HG02884 (cell line): ENCODE data around the gene ELN.
"Not testable (repeated sequence)": the region's sequence is repeated elsewhere in the genome, so short reads cannot be mapped to it uniquely, and the experiment has no call there.

Experiments used
- ATAC-seq: cut with Tn5 transposase; IDR thresholded peaks from one replicate; pipeline ENCODE4 v1.9.1; 2021; ENCODE audit warnings: mild to moderate bottlenecking, moderate library complexity; ENCODE audit not compliant: unreplicated experiment

Gene ELN

DNA sequence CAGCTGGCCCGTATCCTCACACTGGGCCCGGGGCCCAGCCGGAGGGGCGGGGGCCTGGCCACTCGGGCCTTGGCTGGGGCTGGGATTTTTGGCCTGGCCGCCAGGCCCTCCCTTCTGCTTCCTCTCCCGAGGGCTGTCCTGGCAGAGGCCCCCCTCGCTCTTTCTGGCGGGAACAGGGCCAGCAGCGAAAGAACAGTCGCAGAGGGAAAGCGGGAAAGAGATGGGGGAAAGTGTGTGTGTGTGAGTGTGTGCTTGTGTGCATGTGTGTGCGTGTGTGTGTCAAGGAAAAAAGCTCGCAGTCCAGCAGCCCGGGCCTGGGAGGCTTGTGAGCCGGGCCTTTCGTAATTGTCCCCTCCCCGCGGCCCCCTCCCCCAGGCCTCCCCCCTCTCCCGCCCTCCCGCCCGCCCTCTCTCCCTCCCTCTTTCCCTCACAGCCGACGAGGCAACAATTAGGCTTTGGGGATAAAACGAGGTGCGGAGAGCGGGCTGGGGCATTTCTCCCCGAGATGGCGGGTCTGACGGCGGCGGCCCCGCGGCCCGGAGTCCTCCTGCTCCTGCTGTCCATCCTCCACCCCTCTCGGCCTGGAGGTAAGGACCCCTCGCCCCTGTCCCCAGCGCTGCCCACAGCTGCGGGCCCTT is at the start of gene ELN:
TSS of gene ELN (plus strand) at position 491 of the 638 bp plus-strand sequence. CDS start at position 506, 15 bp downstream.
- no peak for ATAC-seq

DNA sequence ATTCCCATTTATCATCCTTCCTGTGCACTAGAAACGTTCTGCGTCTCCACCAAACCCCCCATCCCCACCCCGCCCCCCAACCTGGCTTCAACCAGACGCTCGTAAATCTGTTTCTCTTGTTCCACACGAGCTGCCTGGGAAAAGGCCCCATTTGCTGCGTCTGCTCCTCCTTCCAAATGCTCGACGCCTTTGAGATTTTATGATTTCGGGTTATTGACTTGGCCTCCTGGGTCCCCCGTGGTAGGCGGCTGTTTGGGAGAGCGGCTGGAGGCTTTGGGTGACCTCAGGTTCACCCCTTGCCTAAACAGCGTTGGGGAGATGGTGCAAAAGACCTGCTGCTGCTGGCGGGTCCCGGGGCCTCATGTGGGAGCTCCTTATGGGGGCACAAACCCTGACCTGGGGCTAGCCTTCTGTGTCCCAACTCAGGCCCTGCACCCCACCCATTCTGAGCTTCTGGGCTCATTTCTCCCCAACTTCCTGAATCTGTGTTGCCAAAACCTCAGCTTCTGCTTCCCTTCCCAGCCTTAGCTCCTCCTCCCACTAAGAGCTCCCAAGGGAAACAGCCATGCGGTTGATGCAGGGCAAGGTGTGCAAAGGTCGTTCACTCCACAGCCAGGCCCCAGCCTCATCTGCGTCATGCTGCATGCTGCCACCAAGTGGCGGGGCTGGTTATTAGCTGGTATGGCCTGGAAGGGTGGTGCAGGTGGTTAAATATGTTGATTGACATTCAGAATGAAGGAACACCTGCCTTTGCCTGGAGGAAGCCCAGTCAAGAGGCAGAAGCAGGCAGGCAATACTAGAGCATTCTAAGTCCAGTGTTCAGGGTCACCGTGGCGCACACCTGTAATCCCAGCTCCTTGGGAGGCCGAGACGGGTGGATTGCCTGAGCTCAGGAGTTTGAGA is 49.1 kb upstream of the ELN start:
- no peak for ATAC-seq

DNA sequence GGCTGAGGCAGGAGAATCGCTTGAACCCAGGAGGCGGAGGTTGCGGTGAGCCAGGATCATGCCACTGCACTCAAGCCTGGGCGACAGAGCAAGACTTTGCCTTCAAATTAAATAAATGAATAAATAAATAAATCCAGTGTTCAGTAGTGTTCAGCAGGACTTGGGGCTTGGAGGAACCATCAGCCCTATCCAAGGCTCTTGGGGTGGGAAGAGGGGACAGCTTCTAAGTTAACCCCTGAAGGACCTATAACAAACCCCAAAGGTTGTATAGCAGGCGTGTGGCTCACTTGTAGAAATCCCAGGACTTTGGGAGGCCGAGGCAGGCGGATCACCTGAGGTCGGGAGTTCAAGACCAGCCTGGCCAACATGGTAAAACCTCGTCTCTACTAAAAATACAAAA is 48.3 kb upstream of the ELN start:
- not testable (repeated sequence) for ATAC-seq

DNA sequence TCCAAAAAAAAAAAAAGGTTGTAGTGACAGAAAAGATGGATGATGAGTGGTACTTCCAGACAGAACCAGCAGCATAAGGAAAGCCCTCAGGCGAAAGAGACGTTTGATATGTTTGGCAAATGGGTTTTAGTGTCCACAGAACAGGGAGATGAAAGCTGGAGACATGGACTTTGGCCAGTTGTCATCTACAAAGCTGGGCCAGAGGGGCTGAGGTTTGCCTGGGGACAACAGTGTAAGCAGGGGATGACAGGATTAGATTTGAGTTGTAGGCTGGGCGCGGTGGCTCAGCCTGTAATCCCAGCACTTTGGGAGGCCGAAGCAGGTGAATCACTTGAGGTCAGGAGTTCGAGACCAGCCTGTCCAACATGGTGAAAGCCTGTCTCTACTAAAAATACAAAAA is 47.8 kb upstream of the ELN start:
- ATAC-seq: no peak

DNA sequence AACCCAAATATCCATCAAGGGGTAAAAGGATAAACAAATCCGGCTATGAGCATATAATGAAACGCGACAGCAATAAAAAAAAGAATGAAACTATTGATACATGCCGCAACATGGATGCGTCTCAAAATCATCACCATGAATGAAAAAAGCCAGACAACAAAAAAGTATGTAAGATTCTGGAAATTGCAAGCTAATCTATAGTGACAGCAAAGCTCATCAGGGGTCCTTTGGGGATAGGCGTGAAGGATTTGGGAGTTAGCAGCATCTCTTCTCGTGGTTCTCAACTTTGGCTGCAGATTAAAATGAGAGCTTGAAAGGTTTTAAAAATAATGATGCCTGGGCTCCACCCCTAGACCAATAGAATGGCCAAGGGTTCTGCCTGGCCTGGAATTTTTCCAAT is 46.0 kb upstream of the ELN start:
- no peak for ATAC-seq

DNA sequence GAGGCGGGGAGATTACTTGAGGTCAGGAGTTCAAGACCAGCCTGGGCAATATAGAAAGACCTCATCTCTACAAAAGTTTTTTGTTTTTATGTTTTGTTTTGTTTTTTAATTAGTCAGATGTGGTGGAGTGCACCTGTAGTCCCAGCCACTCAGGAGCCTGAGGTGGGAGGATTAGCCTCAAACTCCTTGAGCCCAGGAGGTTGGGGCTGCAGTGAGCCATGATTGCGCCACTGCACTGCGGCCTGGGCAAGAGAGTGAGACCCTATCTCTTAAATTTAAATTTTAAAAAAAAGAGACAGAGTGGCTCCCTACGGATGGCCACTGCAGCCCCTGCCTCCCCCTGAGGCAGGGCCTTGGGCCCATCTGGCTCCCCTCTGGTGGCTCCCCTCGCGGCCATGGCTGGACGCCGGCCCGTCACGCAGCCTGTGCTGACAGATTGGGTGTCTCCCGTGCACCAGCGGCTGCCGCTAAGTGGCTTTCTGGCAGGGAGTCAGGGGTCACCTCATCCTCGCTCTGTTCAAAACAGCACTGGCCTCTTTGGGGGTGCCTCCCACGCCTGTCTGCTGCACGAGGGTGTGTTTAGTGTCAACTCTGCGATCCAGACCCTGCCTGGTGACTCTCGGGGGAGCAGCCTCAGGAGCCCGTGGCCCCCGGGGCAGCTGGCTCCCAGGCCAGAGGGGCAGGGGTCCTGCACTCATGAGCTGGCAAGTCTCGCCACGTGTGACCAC is 44.4 kb upstream of the ELN start:
- ATAC-seq: no peak

DNA sequence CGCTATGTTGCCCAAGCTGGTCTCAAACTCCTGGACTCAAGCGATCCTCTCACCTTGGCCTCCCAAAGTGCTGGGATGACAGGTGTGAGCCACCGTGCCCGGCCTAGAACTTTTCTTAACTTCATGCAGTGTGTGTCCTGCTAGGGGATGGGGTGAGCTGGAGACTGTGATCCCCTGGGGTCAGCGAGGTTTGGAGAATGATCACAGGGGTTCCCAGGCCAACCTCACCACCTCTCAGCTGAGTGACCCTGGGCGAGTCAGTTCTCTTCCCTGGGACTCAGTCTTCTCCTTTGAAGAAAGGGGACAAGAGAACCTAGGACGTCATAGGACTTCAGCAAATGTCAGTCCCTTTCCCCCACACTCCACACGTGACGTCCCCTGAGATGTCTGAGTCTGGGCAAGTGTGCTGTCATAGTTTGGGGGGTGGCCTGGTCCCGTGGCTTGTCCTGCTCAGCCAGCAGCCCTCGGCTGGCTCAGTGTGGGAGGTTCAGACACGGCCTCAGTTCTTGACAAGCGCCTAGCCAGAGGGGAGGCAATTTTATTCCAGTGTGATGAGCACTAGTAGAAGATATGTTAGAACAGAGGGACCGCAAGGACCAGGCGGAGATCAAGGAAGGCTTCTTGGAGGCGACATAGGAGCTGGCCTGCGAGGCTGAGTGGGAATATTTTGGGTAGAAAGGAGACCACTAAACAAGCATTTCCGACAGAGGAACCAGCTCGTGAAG is 43.3 kb upstream of the ELN start:
- no peak for ATAC-seq

DNA sequence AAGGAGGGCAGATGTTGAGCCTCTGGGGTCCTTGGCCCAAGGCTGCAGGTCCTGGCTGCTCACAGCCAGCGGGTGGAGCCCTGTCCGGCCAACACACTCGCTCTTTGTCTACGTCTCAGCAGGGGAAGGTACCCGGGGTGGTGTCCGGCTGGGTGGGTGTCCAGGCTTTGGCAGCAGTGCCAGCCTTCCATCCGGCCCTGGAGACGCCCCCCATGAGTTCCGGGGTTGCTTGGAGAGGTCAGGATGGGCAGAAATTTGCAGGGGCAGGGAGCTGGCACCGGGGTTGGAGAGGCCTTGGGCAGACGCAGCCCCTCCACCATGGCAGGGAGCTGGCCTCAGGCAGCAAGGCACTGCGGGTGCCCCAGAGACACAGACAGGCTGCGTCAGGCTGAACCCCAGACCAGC is 42.2 kb upstream of the ELN start:
- ATAC-seq: no peak

DNA sequence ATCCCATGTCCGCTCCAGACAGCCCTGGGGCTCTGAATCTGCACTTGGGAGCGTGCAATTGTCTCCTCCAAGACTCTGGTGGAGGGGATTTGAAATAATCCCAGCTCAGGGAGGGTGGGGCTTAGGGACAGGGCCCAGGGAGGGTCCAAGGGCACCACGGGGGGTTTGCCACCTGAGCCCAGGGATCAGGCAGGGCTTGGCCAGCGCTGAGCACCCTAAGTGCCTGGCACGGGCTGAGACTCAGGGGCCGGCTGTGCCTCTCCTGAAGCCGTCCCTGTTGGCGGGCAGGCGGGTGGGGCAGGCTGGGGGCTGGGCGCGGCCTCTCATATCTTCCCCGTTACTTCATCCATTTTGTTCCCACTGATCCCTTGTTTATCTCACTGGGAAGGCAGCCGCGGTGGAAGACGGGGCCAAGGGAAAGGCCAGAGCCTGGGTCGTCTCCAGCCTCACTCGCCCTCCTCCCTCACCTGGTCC is 41.8 kb upstream of the ELN start:
- ATAC-seq: no peak

DNA sequence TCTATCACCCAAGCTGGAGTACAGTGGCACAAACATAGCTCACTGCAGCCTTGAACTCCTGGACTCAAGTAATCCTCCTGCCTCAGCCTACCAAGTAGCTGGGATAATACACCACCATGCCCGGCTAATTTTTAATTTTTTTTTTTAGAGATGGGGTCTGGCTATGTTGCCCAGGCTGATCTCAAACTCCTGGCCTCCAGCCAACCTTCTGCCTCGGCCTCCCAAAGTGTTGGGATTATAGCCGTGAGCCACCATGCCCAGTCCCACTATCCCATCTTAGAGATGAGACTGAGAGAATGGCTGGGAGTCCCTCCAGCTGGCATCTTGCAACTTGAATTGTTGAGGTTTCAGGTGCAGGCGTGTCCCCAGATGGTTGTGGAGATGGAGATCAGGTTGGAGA is 40.7 kb upstream of the ELN start:
- ATAC-seq: no peak

DNA sequence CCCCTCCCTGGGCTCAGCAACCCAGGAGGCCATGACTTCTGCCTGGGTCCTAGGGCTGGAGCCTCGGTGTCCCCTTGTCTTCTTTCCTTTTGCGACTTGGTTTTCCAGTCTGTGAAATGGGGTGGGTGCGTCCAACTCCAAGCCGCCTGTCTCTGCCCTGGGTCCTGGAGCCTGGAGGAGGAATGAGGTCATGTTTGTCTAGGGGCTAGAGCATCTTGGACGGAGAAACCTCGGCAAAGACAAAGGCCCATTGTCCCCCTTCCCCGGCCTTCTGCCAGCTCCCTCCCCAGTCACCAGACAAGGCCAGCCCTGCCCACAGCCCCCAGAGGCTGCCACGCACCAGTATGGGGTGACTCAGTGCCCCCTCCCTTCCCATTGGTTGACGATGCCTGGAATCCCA is 39.8 kb upstream of the ELN start:
- ATAC-seq: no peak

DNA sequence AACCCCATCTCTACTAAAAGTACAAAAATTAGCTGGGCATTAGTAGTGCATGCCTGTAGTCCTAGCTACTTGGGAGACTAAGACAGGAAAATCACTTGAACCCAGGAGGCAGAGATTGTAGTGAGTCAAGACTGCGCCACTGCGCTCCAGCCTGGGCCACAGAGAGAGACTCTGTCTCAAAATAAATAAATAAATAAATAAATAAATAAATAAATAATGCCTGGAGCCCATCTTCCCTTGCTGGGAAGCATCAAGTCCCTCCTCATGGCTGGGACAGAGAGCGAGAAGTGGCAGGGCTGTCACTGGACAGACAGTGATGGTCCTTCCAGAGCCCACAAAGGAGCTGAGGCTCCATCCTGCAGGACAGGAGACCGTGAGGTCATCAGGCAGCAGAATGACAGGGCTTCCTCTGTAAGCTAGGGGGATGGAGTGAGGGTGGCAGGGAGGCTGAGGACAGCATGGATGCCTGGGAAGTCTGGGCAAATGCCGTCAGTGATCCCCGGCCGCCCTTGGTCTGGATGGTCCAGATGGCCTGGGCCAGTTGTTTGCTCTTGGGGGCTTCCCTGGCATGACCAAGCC is 36.4 kb upstream of the ELN start:
- ATAC-seq: no peak

DNA sequence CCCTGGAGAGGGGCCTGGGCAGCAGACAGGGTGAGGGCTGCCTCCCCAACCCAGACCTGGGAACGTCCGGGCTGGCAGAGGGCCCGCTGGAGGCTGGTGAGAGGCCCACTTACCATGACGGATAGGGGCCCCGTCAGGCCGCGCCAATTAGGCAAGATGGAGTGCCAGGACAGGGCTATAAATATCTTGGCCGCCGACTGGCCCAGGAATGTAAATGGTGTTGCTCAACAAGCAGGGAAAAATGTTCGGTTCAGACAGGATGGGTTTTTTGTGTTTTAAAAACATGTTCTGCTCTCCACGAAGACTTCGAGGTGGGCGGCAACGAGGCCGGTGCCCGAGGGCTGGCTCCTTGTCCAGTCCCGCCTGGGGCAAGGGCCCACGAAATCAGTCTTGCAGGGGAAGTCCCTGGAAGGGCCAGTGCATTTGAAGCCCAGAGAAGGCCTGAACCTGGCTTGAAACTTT is 35.8 kb upstream of the ELN start:
- ATAC-seq: no peak

DNA sequence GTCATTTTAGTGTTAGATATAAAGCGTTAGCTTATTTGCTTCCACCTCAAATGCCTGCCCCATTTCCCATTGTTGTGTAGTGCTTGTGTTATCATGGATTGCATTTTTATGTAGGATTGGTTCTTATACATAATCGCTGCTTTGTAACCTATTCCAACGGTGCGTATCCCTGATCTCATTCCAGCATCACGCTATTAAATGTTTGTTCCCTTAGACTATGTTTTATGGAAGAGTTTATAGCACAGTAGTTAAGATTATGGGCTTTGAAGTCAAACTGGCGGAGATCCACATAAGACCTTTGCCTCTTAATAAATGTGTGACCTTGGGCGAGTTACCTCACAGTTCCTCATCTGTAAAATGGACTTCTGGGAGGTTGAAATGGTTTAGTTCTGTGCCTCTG is 34.0 kb upstream of the ELN start:
- no peak for ATAC-seq

DNA sequence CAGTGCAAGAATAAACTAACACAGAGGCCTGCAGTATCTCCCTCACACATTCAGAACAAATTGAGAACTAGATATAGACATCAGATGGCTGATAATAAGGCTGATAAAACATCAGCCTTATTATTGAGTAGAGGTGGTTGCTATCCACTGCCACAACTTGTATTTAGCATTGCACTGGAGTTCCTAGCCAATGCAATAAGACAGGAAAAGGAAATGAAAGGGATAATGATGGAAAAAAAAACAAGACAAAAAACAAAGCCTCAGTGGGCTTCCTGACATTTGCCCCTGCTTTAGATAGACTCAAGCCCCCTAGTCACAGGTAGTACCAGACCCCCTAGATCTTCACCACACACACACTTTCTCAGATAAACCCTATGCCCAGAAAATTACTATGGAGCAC is 33.2 kb upstream of the ELN start:
- no peak for ATAC-seq

DNA sequence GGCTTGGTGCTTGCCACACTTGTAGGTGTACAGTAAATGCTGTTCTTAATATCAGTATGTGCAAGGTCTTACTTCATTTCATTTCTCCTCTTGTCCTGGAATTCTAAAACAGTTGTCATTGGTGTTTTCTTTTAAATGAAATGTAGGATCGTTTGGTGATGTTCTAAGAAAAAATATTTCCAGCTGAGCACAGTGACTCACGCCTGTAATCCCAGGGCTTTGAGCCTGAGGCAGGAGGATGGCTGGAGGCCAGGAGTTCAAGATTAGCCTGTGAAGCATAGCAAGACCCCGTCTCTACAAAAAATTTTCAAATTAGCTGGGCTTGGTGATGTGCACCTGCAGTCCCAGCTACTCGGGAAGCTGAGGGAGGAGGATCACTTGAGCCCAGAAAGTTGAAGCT is 32.6 kb upstream of the ELN start:
- ATAC-seq: no peak

DNA sequence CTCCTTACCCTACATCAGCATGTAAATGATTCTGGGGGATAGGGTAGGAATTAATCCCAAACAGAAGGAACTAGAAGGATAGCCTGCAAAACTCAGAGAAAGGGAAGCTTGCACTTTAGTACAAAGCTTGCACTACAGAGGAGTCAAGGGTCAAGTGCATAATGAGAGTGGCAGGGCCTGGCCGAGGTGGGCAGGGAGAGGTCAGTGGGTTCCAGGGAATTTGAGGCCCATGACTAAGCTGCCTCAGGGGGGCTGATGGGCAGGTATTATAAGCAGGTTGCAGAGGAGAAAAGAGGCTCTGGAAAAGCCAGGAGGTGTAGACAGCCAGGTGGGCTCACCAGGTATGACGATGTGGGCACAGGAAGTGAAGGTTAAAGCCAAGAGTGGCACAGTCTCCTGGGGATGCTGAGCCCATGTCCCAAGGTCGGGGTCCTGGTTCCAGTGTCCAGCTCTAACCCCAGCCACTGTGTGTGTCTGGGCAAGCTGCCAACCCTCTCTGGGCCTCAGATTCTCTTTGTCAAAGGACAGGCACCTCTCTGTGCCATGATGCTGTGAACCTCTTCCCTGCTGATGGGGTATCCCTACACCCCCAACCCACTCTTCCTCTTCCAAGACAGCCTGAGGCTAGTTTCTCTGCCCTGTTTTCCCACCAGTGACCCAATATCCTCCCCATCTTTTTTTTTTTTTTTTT is 32.0 kb upstream of the ELN start:
- no peak for ATAC-seq

DNA sequence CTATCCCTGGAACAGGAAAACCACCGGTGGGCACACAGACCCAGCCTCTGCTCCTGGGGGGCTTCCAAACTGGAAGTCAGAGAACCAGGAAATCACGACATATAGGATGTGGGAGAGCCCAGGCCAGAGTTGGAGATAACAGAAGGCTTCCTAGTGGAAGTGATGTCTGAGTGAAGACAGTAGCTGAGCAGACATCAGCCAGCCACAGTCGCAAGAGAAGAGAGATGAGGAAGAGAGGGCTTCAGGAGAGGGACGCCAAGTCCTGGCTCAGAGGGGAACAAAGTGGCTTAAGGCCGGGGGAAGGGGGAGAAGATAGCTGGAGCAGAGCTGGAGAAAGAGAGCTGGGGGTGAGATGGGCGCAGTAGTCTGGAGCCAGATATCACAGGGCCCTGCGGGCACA is 30.9 kb upstream of the ELN start:
- ATAC-seq: no peak

DNA sequence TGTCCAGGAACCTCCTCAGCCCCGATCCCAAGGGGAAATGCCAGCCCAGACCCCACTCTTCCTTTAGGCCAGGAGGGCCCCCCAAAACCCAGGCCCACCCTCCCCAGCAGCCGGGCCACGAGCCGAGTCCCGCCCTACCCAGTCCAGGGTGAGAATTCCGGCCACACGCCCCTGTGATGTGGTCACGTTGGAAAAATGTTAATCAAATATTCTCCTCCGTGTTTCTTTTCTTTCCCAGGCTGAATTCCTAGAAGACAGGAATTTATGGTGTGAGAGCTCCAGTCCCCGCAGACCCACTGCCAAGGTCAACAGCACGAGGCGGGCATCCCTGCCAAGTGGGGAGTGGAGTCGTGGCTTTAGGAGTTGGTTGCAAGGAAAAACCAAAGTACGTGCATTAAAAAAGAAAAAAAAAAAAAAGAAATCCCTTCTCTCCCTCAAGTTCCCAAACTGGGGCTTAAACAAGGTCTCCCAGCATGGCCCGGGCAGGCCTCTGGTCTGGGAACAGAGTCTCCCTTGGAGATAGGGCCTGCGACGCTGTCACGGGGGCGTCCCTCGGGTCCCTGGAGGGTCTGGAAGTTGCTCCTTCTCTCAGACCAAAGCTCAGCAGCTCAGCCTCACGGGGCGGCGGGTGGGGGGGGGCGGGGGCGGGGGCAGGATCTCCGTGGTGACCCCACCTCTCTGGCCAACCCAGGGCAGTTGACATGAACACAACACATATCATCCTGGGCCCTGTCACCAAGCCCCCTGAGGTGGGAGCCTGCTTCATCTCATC is 28.1 kb upstream of the ELN start:
- ATAC-seq: no peak
